ENCODE data around the gene CD44.
"Not testable (repeated sequence)": the region's sequence is repeated elsewhere in the genome, so short reads cannot be mapped to it uniquely, and the experiment has no call there.

Gene CD44

GRCh38 chr11:35105319-35106079 lies 33.5 kb upstream of the CD44 start:
- ChIA-PET POLR2A (no interaction called here), CTCF (interaction anchor here (0.8 to 1.2 kb wide), 2 partner anchors 34 to 109 kb away, joined by 3 read pairs; no protein-coding TSS in a partner anchor)
- no peak overlapping the region for H3K4me3 ChIP-seq (ENCODE audit: control insufficient read depth in 1 of 7, extremely low read depth in 1 of 7, insufficient read depth in 4 of 7, low read depth in 2 of 7, low read length in 6 of 7)

GRCh38 chr11:35106595-35106994 lies 32.4 kb upstream of the CD44 start:
- DNase-seq: peak in 2 of 3 donors; percentile 28 to 42
- no CpG with 5 or more reads among the region's 2 CpGs for WGBS (ENCODE audit: insufficient coverage)

More at GRCh38 chr11:35105319-35106079, 33.5 kb upstream of the CD44 start:
- Histone ChIP-seq H3K36me3 (ENCODE audit: control insufficient read depth in 4 of 4, insufficient read depth in 4 of 4, low read length in 3 of 4) (no peaks in the 10 kb centered on the region), H3K9me3 (ENCODE audit: control extremely low read depth in 1 of 5, control insufficient read depth in 4 of 5, insufficient read depth in 2 of 5, low read depth in 1 of 5, low read length in 4 of 5) (no peaks in the 10 kb centered on the region), H3K27me3 (replicated peaks in 2 of 5; ENCODE audit: control insufficient read depth in 4 of 5, insufficient read depth in 5 of 5, low read length in 4 of 5) (no peaks in the 10 kb centered on the region), H3K4me1 (ENCODE audit: control extremely low read depth in 1 of 4, control insufficient read depth in 4 of 4, insufficient read depth in 4 of 4, low read length in 3 of 4) (peaks cover 16 to 45% (median 38%) of the 10 kb centered on the region in 4 experiments), H3K27ac (ENCODE audit: insufficient read depth in 1 of 2, low read depth in 1 of 2, low read length in 2 of 2, poor library complexity in 1 of 2, severe bottlenecking in 2 of 2) (no peak overlapping the region)
- DNase-seq: peak in 2 of 3 donors; percentile 66 to 84

DNA sequence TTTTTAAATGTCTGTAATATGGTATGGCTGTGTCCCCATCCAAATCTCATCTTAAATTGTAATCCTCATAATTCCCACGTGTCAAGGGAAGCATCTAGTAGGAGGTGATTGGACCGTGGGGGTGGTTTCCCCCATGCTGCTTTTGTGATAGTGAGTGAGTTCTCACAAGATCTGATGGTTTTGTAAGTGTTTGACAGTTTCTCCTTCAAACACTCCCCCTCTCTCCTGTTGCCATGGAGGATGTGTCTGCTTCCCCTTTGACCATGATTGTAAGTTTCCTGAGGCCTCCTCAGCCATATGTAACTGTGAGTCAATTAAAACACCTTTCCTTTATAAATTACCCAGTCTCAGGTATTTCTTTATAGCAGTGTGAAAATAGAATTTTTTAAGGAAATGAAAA lies 31.1 kb upstream of the CD44 start:
- no peaks in the 10 kb centered on the region for H3K9me3 ChIP-seq (ENCODE audit: control extremely low read depth in 1 of 5, control insufficient read depth in 4 of 5, insufficient read depth in 2 of 5, low read depth in 1 of 5, low read length in 4 of 5)
- H3K27me3 ChIP-seq (replicated peaks in 2 of 5; ENCODE audit: control insufficient read depth in 4 of 5, insufficient read depth in 5 of 5, low read length in 4 of 5): no peaks in the 10 kb centered on the region
- no CpG with 5 or more reads among the region's 2 CpGs for WGBS (ENCODE audit: insufficient coverage)
- H3K4me1 ChIP-seq (ENCODE audit: control extremely low read depth in 1 of 4, control insufficient read depth in 4 of 4, insufficient read depth in 4 of 4, low read length in 3 of 4): peaks cover 25 to 66% (median 51%) of the 10 kb centered on the region in 4 experiments
- DNase-seq: peak; percentile 38 to 94 (median 91)
- POLR2A ChIA-PET: no interaction called here
- CTCF ChIA-PET: interaction anchor here (0.8 to 1.3 kb wide), 3 partner anchors 22 to 64 kb away, joined by 3 to 6 read pairs (median 3); no protein-coding TSS in a partner anchor
- H3K36me3 ChIP-seq (ENCODE audit: control insufficient read depth in 4 of 4, insufficient read depth in 4 of 4, low read length in 3 of 4): no peaks in the 10 kb centered on the region
- peak overlapping the region in 1 of 2 experiments; percentile 69 for H3K27ac ChIP-seq (ENCODE audit: insufficient read depth in 1 of 2, low read depth in 1 of 2, low read length in 2 of 2, poor library complexity in 1 of 2, severe bottlenecking in 2 of 2)
- H3K4me3 ChIP-seq (ENCODE audit: control insufficient read depth in 1 of 7, extremely low read depth in 1 of 7, insufficient read depth in 4 of 7, low read depth in 2 of 7, low read length in 6 of 7): no peak overlapping the region

More at GRCh38 chr11:35106595-35106994, 32.4 kb upstream of the CD44 start:
- Histone ChIP-seq H3K4me3 (ENCODE audit: control insufficient read depth in 1 of 7, extremely low read depth in 1 of 7, insufficient read depth in 4 of 7, low read depth in 2 of 7, low read length in 6 of 7) (peak overlapping the region in 1 of 7 experiments; percentile 26), H3K27ac (ENCODE audit: insufficient read depth in 1 of 2, low read depth in 1 of 2, low read length in 2 of 2, poor library complexity in 1 of 2, severe bottlenecking in 2 of 2) (no peak overlapping the region), H3K9me3 (ENCODE audit: control extremely low read depth in 1 of 5, control insufficient read depth in 4 of 5, insufficient read depth in 2 of 5, low read depth in 1 of 5, low read length in 4 of 5) (no peaks in the 10 kb centered on the region), H3K36me3 (ENCODE audit: control insufficient read depth in 4 of 4, insufficient read depth in 4 of 4, low read length in 3 of 4) (no peaks in the 10 kb centered on the region), H3K4me1 (ENCODE audit: control extremely low read depth in 1 of 4, control insufficient read depth in 4 of 4, insufficient read depth in 4 of 4, low read length in 3 of 4) (peaks cover 25 to 56% (median 49%) of the 10 kb centered on the region in 4 experiments), H3K27me3 (replicated peaks in 2 of 5; ENCODE audit: control insufficient read depth in 4 of 5, insufficient read depth in 5 of 5, low read length in 4 of 5) (no peaks in the 10 kb centered on the region)
- ChIA-PET CTCF (interaction anchor here (1.0 to 1.3 kb wide), 2 partner anchors 9 to 57 kb away, joined by 3 to 6 read pairs; no protein-coding TSS in a partner anchor), POLR2A (interaction anchor here (0.6 kb wide), 1 partner anchor 1798 kb away, joined by 8 read pairs; no protein-coding TSS in a partner anchor)

GRCh38 chr11:35108336-35108735 lies 30.6 kb upstream of the CD44 start:
- H3K36me3 ChIP-seq (ENCODE audit: control insufficient read depth in 4 of 4, insufficient read depth in 4 of 4, low read length in 3 of 4); H3K27me3 ChIP-seq (replicated peaks in 2 of 5; ENCODE audit: control insufficient read depth in 4 of 5, insufficient read depth in 5 of 5, low read length in 4 of 5); H3K9me3 ChIP-seq (ENCODE audit: control extremely low read depth in 1 of 5, control insufficient read depth in 4 of 5, insufficient read depth in 2 of 5, low read depth in 1 of 5, low read length in 4 of 5); H3K4me3 ChIP-seq (ENCODE audit: control insufficient read depth in 1 of 7, extremely low read depth in 1 of 7, insufficient read depth in 4 of 7, low read depth in 2 of 7, low read length in 6 of 7); CTCF ChIA-PET; POLR2A ChIA-PET: not testable (repeated sequence)
- no CpG with 5 or more reads among the region's 1 CpG for WGBS (ENCODE audit: insufficient coverage)
- H3K27ac ChIP-seq (ENCODE audit: insufficient read depth in 1 of 2, low read depth in 1 of 2, low read length in 2 of 2, poor library complexity in 1 of 2, severe bottlenecking in 2 of 2): peak overlapping the region in 1 of 2 experiments; percentile 69
- peaks cover 25 to 66% (median 51%) of the 10 kb centered on the region in 4 experiments for H3K4me1 ChIP-seq (ENCODE audit: control extremely low read depth in 1 of 4, control insufficient read depth in 4 of 4, insufficient read depth in 4 of 4, low read length in 3 of 4)
- peak in 1 of 3 donors; percentile 40 for DNase-seq

DNA sequence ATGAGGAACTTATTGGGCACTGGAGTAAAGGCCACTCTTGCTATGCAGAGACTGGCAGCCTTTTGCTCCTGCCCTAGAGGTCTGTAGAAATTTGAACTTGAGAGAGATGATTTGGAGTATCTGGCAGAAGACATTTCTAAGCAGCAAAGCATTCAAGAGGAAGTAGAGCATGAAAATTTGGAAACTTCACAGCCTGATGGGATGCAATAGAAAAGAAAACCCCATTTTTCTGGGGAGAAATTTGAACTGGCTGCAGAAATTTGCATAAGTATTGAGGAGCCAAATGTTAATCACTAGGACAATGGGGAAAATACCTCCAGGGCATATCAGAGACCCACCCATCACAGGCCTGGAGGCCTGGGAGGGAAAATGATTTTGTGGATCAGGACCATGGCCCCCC lies 29.9 kb upstream of the CD44 start:
- no peaks in the 10 kb centered on the region for H3K36me3 ChIP-seq (ENCODE audit: control insufficient read depth in 4 of 4, insufficient read depth in 4 of 4, low read length in 3 of 4)
- H3K27me3 ChIP-seq (replicated peaks in 2 of 5; ENCODE audit: control insufficient read depth in 4 of 5, insufficient read depth in 5 of 5, low read length in 4 of 5): no peaks in the 10 kb centered on the region
- no peak overlapping the region for H3K27ac ChIP-seq (ENCODE audit: insufficient read depth in 1 of 2, low read depth in 1 of 2, low read length in 2 of 2, poor library complexity in 1 of 2, severe bottlenecking in 2 of 2)
- H3K4me3 ChIP-seq (ENCODE audit: control insufficient read depth in 1 of 7, extremely low read depth in 1 of 7, insufficient read depth in 4 of 7, low read depth in 2 of 7, low read length in 6 of 7): no peak overlapping the region
- H3K9me3 ChIP-seq (ENCODE audit: control extremely low read depth in 1 of 5, control insufficient read depth in 4 of 5, insufficient read depth in 2 of 5, low read depth in 1 of 5, low read length in 4 of 5): no peaks in the 10 kb centered on the region
- POLR2A ChIA-PET: no interaction called here
- DNase-seq: no peak
- peaks cover 25 to 66% (median 51%) of the 10 kb centered on the region in 4 experiments for H3K4me1 ChIP-seq (ENCODE audit: control extremely low read depth in 1 of 4, control insufficient read depth in 4 of 4, insufficient read depth in 4 of 4, low read length in 3 of 4)
- CTCF ChIA-PET: no interaction called here

- Histone ChIP-seq H3K27ac (ENCODE audit: insufficient read depth in 1 of 2, low read depth in 1 of 2, low read length in 2 of 2, poor library complexity in 1 of 2, severe bottlenecking in 2 of 2) (no peak overlapping the region), H3K4me1 (ENCODE audit: control extremely low read depth in 1 of 4, control insufficient read depth in 4 of 4, insufficient read depth in 4 of 4, low read length in 3 of 4) (peaks cover 25 to 66% (median 51%) of the 10 kb centered on the region in 4 experiments), H3K9me3 (ENCODE audit: control extremely low read depth in 1 of 5, control insufficient read depth in 4 of 5, insufficient read depth in 2 of 5, low read depth in 1 of 5, low read length in 4 of 5) (no peaks in the 10 kb centered on the region), H3K27me3 (replicated peaks in 2 of 5; ENCODE audit: control insufficient read depth in 4 of 5, insufficient read depth in 5 of 5, low read length in 4 of 5) (no peaks in the 10 kb centered on the region), H3K4me3 (ENCODE audit: control insufficient read depth in 1 of 7, extremely low read depth in 1 of 7, insufficient read depth in 4 of 7, low read depth in 2 of 7, low read length in 6 of 7) (no peak overlapping the region), H3K36me3 (ENCODE audit: control insufficient read depth in 4 of 4, insufficient read depth in 4 of 4, low read length in 3 of 4) (no peaks in the 10 kb centered on the region)
- ChIA-PET POLR2A (no interaction called here), CTCF (no interaction called here)
- no peak for DNase-seq
Measured at GRCh38 chr11:35109827-35110226, 29.1 kb upstream of the CD44 start.
